Measurements from ENCODE around the gene RNF187.
A peak's percentile ranks its signal among the peaks of the same experiment; 100 is the strongest.

RNF187 gene

GRCh38 chr1:228508840-228509415 is 21.7 kb downstream of the RNF187 start:
- FAIRE-seq (no peak), DNase-seq (ENCODE audit: low spot score) (no peak)

GRCh38 chr1:228510101-228510802 is 23.1 kb downstream of the RNF187 start:
- FAIRE-seq (no peak), DNase-seq (ENCODE audit: low spot score) (no peak)

GRCh38 chr1:228510803-228511413 is 23.7 kb downstream of the RNF187 start:
- DNase-seq (ENCODE audit: low spot score), result no peak
- no peak for FAIRE-seq

GRCh38 chr1:228511546-228512445 is 24.6 kb downstream of the RNF187 start:
- FAIRE-seq, result no peak
- no peak for DNase-seq (ENCODE audit: low spot score)

- FAIRE-seq, result no peak
- no peak for DNase-seq (ENCODE audit: low spot score)
Observed at GRCh38 chr1:228512781-228513198, 25.6 kb downstream of the RNF187 start.

GRCh38 chr1:228513236-228513900 is 26.2 kb downstream of the RNF187 start:
- no peak for DNase-seq (ENCODE audit: low spot score)

GRCh38 chr1:228514421-228514820 is 27.2 kb downstream of the RNF187 start:
- DNase-seq (ENCODE audit: low spot score) (no peak), FAIRE-seq (no peak)

More at GRCh38 chr1:228513236-228513900, 26.2 kb downstream of the RNF187 start:
- no peak for FAIRE-seq

- peak; percentile 34 for DNase-seq (ENCODE audit: low spot score)
Observed at GRCh38 chr1:228515200-228515834, 28.1 kb downstream of the RNF187 start.

GRCh38 chr1:228517655-228518054 is 30.5 kb downstream of the RNF187 start:
- FAIRE-seq (no peak), DNase-seq (ENCODE audit: low spot score) (no peak)

More at GRCh38 chr1:228515200-228515834, 28.1 kb downstream of the RNF187 start:
- peak; percentile 38 for FAIRE-seq

- FAIRE-seq, result no peak
- no peak for DNase-seq (ENCODE audit: low spot score)
Observed at GRCh38 chr1:228527596-228527995, 40.4 kb downstream of the RNF187 start.

GRCh38 chr1:228528612-228529011 is 41.4 kb downstream of the RNF187 start:
- FAIRE-seq (no peak), DNase-seq (ENCODE audit: low spot score) (no peak)

- FAIRE-seq, result no peak
- no peak for DNase-seq (ENCODE audit: low spot score)
Observed at GRCh38 chr1:228530086-228530758, 43.0 kb downstream of the RNF187 start.

- no peak for DNase-seq (ENCODE audit: low spot score)
- no peak for FAIRE-seq
Observed at GRCh38 chr1:228530951-228531731, 44.0 kb downstream of the RNF187 start.

- DNase-seq (ENCODE audit: low spot score) (no peak), FAIRE-seq (no peak)
Observed at GRCh38 chr1:228538831-228539230, 51.6 kb downstream of the RNF187 start.

- FAIRE-seq (no peak), DNase-seq (ENCODE audit: low spot score) (no peak)
Observed at GRCh38 chr1:228540161-228540917, 53.2 kb downstream of the RNF187 start.

- FAIRE-seq (no peak), DNase-seq (ENCODE audit: low spot score) (no peak)
Observed at GRCh38 chr1:228541725-228542124, 54.5 kb downstream of the RNF187 start.

- FAIRE-seq (no peak), DNase-seq (ENCODE audit: low spot score) (no peak)
Observed at GRCh38 chr1:228542376-228542775, 55.2 kb downstream of the RNF187 start.

- FAIRE-seq, result no peak
Observed at GRCh38 chr1:228542981-228543380, 55.8 kb downstream of the RNF187 start.

More at GRCh38 chr1:228542981-228543380, 55.8 kb downstream of the RNF187 start:
- no peak for DNase-seq (ENCODE audit: low spot score)

All from RCC 7860 (cell line).